ACC112 (cell line): ENCODE measurements around the gene ZNF275.

Experiments used
- H2AFZ ChIP-seq: fragments of 200-600 bp; sonication (generic); one replicate; pipeline ENCODE4 v1.6.0; 2017; ENCODE audit warnings: antibody characterized with exemption, low read length; ENCODE audit not compliant: unreplicated experiment
- H3K27ac ChIP-seq: fragments of 200-600 bp; sonication (generic); 2 replicates; pipeline ENCODE4 v1.5.1; 2014; ENCODE audit warnings: low read depth, mild to moderate bottlenecking, antibody characterized with exemption, low read length, moderate library complexity
- H3K27me3 ChIP-seq: fragments of 200-600 bp; sonication (generic); 2 replicates; pipeline ENCODE4 v1.6.1; 2014; ENCODE audit warnings: mild to moderate bottlenecking, antibody characterized with exemption, low read length, moderate library complexity, mixed read lengths; ENCODE audit not compliant: insufficient read depth
- H3K36me3 ChIP-seq: fragments of 200-600 bp; sonication (generic); 2 replicates; pipeline ENCODE4 v1.6.1; 2016; ENCODE audit warnings: mild to moderate bottlenecking, antibody characterized with exemption, low read length, moderate library complexity, mixed read lengths; ENCODE audit not compliant: insufficient read depth
- H3K4me1 ChIP-seq: fragments of 200-600 bp; sonication (generic); one replicate; pipeline ENCODE4 v1.6.1; 2016; ENCODE audit warnings: low read length, mixed read lengths; ENCODE audit not compliant: insufficient read depth, unreplicated experiment, control insufficient read depth
- H3K4me3 ChIP-seq: fragments of 200-600 bp; sonication (generic); 2 replicates; pipeline ENCODE4 v1.5.1; 2014; ENCODE audit warnings: mild to moderate bottlenecking, low read depth, low read length
- H3K79me2 ChIP-seq: fragments of 200-600 bp; sonication (generic); one replicate; pipeline ENCODE4 v1.6.0; 2016; ENCODE audit warnings: low read length; ENCODE audit not compliant: control insufficient read depth, unreplicated experiment, insufficient read depth

Gene ZNF275

GRCh38 chrX:153361781-153362397 lies 27.9 kb downstream of the ZNF275 start:
- H3K79me2 ChIP-seq, result no peaks in the 10 kb centered on the region
- H3K4me3 ChIP-seq, result no peak overlapping the region
- no peak overlapping the region for H3K27ac ChIP-seq
- no peaks in the 10 kb centered on the region for H3K4me1 ChIP-seq
- no peaks in the 10 kb centered on the region for H3K36me3 ChIP-seq
- H3K27me3 ChIP-seq, result peaks cover 4% of the 10 kb centered on the region
- H2AFZ ChIP-seq, result no peak overlapping the region

GRCh38 chrX:153365670-153366069 lies 31.7 kb downstream of the ZNF275 start:
- Histone ChIP-seq H2AFZ (no peak overlapping the region), H3K36me3 (no peaks in the 10 kb centered on the region), H3K79me2 (no peaks in the 10 kb centered on the region), H3K4me3 (no peak overlapping the region), H3K4me1 (peaks cover 2% of the 10 kb centered on the region), H3K27ac (no peak overlapping the region), H3K27me3 (peaks cover 4% of the 10 kb centered on the region)

- Histone ChIP-seq H3K36me3 (no peaks in the 10 kb centered on the region), H2AFZ (no peak overlapping the region), H3K27me3 (peaks cover 4% of the 10 kb centered on the region), H3K27ac (no peak overlapping the region), H3K4me3 (no peak overlapping the region), H3K79me2 (no peaks in the 10 kb centered on the region), H3K4me1 (peaks cover 7% of the 10 kb centered on the region)
Observed at GRCh38 chrX:153366119-153366518, 32.2 kb downstream of the ZNF275 start.

GRCh38 chrX:153366878-153367538 lies 33.1 kb downstream of the ZNF275 start:
- H3K27ac ChIP-seq, result no peak overlapping the region
- peaks cover 4% of the 10 kb centered on the region for H3K27me3 ChIP-seq
- no peak overlapping the region for H3K4me3 ChIP-seq

DNA sequence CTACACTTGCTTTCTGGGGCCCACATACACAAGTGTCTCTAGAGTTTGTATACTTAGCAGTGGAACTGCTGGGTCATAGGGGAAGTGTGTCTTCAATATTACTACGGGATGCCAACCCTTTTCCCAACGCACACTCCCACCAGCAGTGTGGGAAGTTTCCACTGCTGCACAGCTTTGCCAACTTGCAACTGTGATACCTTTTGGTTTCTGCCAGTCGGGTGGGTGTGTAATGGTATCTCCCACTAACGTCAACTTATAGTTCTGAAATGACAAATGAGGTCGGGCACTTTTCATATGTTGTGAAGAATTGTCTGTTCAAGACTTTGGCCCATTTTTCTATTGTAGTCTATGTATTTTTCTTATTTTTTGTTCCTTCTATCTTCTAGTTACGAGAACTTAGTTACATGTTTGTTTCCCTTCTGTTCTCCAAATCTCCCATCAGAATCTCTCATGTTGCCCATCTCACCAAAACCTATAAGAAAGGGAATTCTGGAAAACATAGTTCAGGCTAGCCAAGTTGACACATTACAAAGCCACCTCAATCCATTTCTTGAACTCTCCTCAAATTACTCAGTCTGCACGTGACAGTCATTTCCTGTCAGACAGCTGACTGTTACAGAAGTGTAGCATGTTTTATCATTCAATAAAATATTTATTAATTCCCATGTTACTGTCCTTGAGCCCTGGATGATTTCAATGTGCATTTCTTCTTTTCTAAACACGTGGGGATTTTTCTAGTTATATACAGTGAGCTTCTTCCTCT lies 36.5 kb downstream of the ZNF275 start:
- no peak overlapping the region for H3K4me3 ChIP-seq
- H3K36me3 ChIP-seq, result no peaks in the 10 kb centered on the region
- H3K27me3 ChIP-seq, result no peaks in the 10 kb centered on the region
- peak overlapping the region; percentile 7 for H2AFZ ChIP-seq
- peaks cover 9% of the 10 kb centered on the region for H3K4me1 ChIP-seq
- H3K27ac ChIP-seq, result no peak overlapping the region
- H3K79me2 ChIP-seq, result no peaks in the 10 kb centered on the region

More at GRCh38 chrX:153366878-153367538, 33.1 kb downstream of the ZNF275 start:
- Histone ChIP-seq H3K36me3 (no peaks in the 10 kb centered on the region), H3K4me1 (peaks cover 9% of the 10 kb centered on the region), H2AFZ (no peak overlapping the region), H3K79me2 (no peaks in the 10 kb centered on the region)

- no peaks in the 10 kb centered on the region for H3K79me2 ChIP-seq
- no peaks in the 10 kb centered on the region for H3K27me3 ChIP-seq
- H3K27ac ChIP-seq, result no peak overlapping the region
- no peaks in the 10 kb centered on the region for H3K36me3 ChIP-seq
- H3K4me1 ChIP-seq, result peaks cover 9% of the 10 kb centered on the region
- no peak overlapping the region for H2AFZ ChIP-seq
- no peak overlapping the region for H3K4me3 ChIP-seq
Observed at GRCh38 chrX:153371256-153371655, 37.3 kb downstream of the ZNF275 start.

DNA sequence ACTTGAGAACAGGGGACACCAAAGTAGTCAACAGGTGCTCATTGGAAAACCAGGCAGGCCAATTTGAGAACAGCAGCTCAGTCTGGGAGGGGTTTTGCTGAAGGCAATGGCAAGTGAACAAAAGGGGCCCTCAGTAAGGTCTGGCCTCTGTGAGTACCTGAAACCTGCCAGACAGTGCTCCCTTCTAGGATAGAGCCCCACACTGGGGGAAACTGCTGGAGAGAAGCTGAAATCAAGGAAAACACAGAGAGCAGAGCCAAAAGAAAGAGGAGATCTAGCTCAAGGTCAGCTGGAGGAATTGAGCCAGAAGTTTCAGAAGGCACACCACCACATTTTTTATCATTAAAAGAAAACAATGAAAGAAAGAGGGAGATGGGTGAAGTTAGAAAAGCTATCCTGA lies 39.0 kb downstream of the ZNF275 start:
- no peaks in the 10 kb centered on the region for H3K79me2 ChIP-seq
- H3K4me3 ChIP-seq, result no peak overlapping the region
- no peak overlapping the region for H2AFZ ChIP-seq
- H3K27me3 ChIP-seq, result no peaks in the 10 kb centered on the region
- peaks cover 9% of the 10 kb centered on the region for H3K4me1 ChIP-seq
- H3K27ac ChIP-seq, result no peak overlapping the region
- H3K36me3 ChIP-seq, result no peaks in the 10 kb centered on the region

DNA sequence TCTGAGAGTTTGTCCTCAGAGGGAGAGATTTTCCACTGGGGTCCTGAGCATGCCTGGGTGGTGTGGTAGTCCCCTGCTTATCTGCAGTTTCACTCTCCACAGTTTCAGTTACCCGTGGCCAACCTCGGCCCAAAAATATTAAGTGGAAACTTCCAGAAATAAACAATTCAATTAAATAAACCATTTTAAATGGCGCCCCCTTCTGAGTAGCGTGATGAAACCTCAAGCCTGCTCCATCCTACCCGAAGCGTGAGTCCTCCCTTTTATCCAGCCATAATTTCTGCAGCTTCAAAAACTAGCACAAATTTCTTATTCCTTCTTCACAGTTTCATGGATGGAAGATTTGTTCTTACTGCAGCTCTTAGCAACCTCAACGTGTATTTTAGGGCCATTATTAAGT lies 40.5 kb downstream of the ZNF275 start:
- Histone ChIP-seq H3K27ac (no peak overlapping the region), H3K4me1 (peaks cover 9% of the 10 kb centered on the region), H3K27me3 (no peaks in the 10 kb centered on the region)

DNA sequence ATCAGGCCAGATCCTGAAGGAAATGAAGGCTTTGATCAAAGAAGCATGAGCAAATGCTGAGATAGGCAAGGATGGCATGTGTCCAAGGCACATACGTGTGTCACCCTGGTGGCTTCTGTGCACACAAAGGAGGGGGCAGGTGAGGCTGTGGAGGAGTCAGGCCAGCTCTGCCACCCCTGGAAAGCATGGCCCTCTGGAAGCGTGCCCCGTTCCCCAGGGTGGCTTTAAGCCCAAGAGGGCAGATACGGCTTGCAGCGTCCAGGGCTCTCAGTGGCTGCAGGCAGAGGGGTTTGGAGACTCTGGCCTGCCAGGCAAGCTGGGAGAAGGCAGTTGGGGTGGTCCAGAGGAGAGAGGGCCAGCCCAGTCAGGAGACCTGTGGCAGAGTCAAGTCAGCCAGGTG lies 41.6 kb downstream of the ZNF275 start:
- no peak overlapping the region for H3K4me3 ChIP-seq
- H3K27me3 ChIP-seq, result no peaks in the 10 kb centered on the region
- H3K36me3 ChIP-seq, result no peaks in the 10 kb centered on the region
- peaks cover 8% of the 10 kb centered on the region for H3K4me1 ChIP-seq
- no peak overlapping the region for H3K27ac ChIP-seq
- no peaks in the 10 kb centered on the region for H3K79me2 ChIP-seq
- no peak overlapping the region for H2AFZ ChIP-seq

More for the DNA sequence above, 40.5 kb downstream of the ZNF275 start:
- Histone ChIP-seq H3K36me3 (no peaks in the 10 kb centered on the region), H3K4me3 (no peak overlapping the region), H2AFZ (no peak overlapping the region), H3K79me2 (no peaks in the 10 kb centered on the region)

DNA sequence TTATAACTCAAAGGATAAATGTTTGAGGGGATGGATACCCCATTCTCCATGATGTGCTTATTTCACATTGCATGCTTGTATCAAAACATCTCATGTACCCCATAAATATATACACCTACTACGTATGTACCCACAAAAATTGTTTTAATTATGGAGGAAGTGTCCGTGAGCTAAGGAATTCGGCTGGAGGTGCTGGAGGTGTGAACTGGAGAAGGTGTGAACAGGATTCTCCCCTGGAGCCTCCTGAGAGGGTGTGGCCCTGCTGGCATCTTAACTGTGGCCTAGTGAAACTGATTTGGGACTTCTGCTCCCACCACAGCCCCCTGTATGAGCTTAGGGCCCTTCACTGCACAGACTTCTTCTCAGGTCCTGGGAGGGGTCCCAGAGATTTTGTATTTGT lies 43.8 kb downstream of the ZNF275 start:
- no peaks in the 10 kb centered on the region for H3K36me3 ChIP-seq
- H3K27ac ChIP-seq, result no peak overlapping the region
- H3K79me2 ChIP-seq, result no peaks in the 10 kb centered on the region
- H3K4me1 ChIP-seq, result peaks cover 5% of the 10 kb centered on the region
- H3K27me3 ChIP-seq, result no peaks in the 10 kb centered on the region
- no peak overlapping the region for H2AFZ ChIP-seq
- H3K4me3 ChIP-seq, result no peak overlapping the region
